SK-N-SH treated with all-trans-retinoic acid at 6 μM for 48 hours (cell line): ENCODE results near the gene NAPA.

Experiments used
- ATAC-seq: fragments of 200-7000 bp; cut with Tn5 transposase; 3 replicates; pipeline ENCODE4 v1.9.1; 2020; ENCODE audit warnings: mild to moderate bottlenecking, moderate library complexity
- ARNTL ChIP-seq: fragments of 450-650 bp; formaldehyde crosslinking; IDR thresholded peaks from 2 replicates; pipeline ENCODE4 v1.5.0; 2020; ENCODE audit warnings: low read depth, mild to moderate bottlenecking, moderate library complexity, borderline replicate concordance
- CSDC2 ChIP-seq: fragments of 250-450 bp; sonication (Bioruptor Pico); IDR thresholded peaks from 2 replicates; pipeline ENCODE4 v1.5.0; 2020; ENCODE audit warnings: mild to moderate bottlenecking, moderate library complexity
- ESRRG ChIP-seq: fragments of 250-450 bp; sonication (Bioruptor Pico); IDR thresholded peaks from 2 replicates; pipeline ENCODE4 v1.6.1; 2021; ENCODE audit warnings: mild to moderate bottlenecking
- GLIS3 ChIP-seq: fragments of 250-450 bp; sonication (Bioruptor Pico); IDR thresholded peaks from 2 replicates; pipeline ENCODE4 v1.5.0; 2020; ENCODE audit warnings: mild to moderate bottlenecking, moderate library complexity
- ISL1 ChIP-seq: fragments of 250-450 bp; sonication (Bioruptor Pico); IDR thresholded peaks from 2 replicates; pipeline ENCODE4 v2.1.2; 2022; ENCODE audit warnings: mild to moderate bottlenecking, moderate library complexity
- OSR1 ChIP-seq: fragments of 250-450 bp; sonication (Bioruptor Pico); IDR thresholded peaks from 2 replicates; pipeline ENCODE4 v1.8.0; 2022; ENCODE audit warnings: moderate library complexity, mild to moderate bottlenecking, inconsistent platforms
- PPARA ChIP-seq: fragments of 250-450 bp; sonication (Bioruptor Pico); IDR thresholded peaks from 2 replicates; pipeline ENCODE4 v1.5.0; 2020; ENCODE audit warnings: mild to moderate bottlenecking, borderline replicate concordance
- SNAI2 ChIP-seq: fragments of 250-450 bp; sonication (Bioruptor Pico); IDR thresholded peaks from 2 replicates; pipeline ENCODE4 v1.5.0; 2020; ENCODE audit warnings: mild to moderate bottlenecking, moderate library complexity
- TCF4 ChIP-seq: fragments of 250-450 bp; sonication (Bioruptor Pico); IDR thresholded peaks from 2 replicates; pipeline ENCODE4 v1.8.0; 2021; ENCODE audit warnings: mild to moderate bottlenecking, moderate library complexity, borderline replicate concordance
- TOX ChIP-seq: fragments of 250-450 bp; sonication (Bioruptor Pico); IDR thresholded peaks from 2 replicates; pipeline ENCODE4 v1.8.0; 2021; ENCODE audit warnings: mild to moderate bottlenecking, moderate library complexity, borderline replicate concordance
- ZC3H10 ChIP-seq: fragments of 250-450 bp; sonication (Bioruptor Pico); IDR thresholded peaks from 2 replicates; pipeline ENCODE4 v1.5.1; 2021; ENCODE audit warnings: mild to moderate bottlenecking, moderate library complexity
- ZFP3 ChIP-seq: fragments of 250-450 bp; sonication (Bioruptor Pico); IDR thresholded peaks from 2 replicates; pipeline ENCODE4 v1.5.0; 2020; ENCODE audit warnings: mild to moderate bottlenecking, moderate library complexity
- ZFP30 ChIP-seq: fragments of 450-650 bp; formaldehyde crosslinking; IDR thresholded peaks from 2 replicates; pipeline ENCODE4 v1.5.0; 2022; ENCODE audit warnings: mild to moderate bottlenecking, moderate library complexity
- ZNF70 ChIP-seq: fragments of 450-650 bp; formaldehyde crosslinking; IDR thresholded peaks from 2 replicates; pipeline ENCODE4 v1.5.0; 2020; ENCODE audit warnings: mild to moderate bottlenecking, moderate library complexity
- TF ChIP-seq, protein P1 (sequence below): fragments of 250-450 bp; sonication (Bioruptor Pico); IDR thresholded peaks from 2 replicates; pipeline ENCODE4 v1.5.1; 2021; ENCODE audit warnings: mild to moderate bottlenecking, moderate library complexity
- TF ChIP-seq, protein P2 (sequence below): fragments of 250-450 bp; sonication (Bioruptor Pico); IDR thresholded peaks from 2 replicates; pipeline ENCODE4 v1.5.1; 2020; ENCODE audit warnings: low read depth, mild to moderate bottlenecking, moderate library complexity
- TF ChIP-seq, protein P3 (sequence below): fragments of 250-450 bp; sonication (Bioruptor Pico); IDR thresholded peaks from 2 replicates; pipeline ENCODE4 v1.8.0; 2020; ENCODE audit warnings: mild to moderate bottlenecking, moderate library complexity, borderline replicate concordance
- TF ChIP-seq, protein P4 (sequence below): fragments of 250-450 bp; sonication (Bioruptor Pico); IDR thresholded peaks from 2 replicates; pipeline ENCODE4 v1.5.0; 2020; ENCODE audit warnings: mild to moderate bottlenecking, moderate library complexity

The NAPA gene

DNA sequence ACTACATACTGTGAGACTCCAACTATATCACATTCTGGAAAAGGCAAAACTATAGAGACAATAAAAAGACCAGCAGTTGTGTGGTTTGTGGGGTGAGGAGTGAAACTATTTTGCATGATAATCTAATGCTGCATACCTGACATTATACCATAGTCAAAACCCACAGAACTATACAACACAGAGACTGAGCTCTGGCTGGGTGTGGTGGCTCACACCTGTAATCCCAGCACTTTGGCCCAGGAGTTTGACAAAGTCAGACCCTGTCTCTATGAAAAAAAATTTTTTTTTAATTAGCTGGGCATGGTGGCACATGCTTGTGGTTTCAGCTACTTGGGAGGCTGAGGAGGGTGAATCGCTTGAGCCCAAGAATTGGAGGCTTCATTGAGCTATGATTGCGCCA, 46.1 kb upstream of the NAPA start (continued):
- TF ChIP-seq TCF4 (CRISPR knock-in tag) (no peak), ESRRG (CRISPR knock-in tag) (no peak)
- TF ChIP-seq, protein P1, sequence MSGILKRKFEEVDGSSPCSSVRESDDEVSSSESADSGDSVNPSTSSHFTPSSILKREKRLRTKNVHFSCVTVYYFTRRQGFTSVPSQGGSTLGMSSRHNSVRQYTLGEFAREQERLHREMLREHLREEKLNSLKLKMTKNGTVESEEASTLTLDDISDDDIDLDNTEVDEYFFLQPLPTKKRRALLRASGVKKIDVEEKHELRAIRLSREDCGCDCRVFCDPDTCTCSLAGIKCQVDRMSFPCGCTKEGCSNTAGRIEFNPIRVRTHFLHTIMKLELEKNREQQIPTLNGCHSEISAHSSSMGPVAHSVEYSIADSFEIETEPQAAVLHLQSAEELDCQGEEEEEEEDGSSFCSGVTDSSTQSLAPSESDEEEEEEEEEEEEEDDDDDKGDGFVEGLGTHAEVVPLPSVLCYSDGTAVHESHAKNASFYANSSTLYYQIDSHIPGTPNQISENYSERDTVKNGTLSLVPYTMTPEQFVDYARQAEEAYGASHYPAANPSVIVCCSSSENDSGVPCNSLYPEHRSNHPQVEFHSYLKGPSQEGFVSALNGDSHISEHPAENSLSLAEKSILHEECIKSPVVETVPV (CRISPR knock-in tag) = no peak

DNA sequence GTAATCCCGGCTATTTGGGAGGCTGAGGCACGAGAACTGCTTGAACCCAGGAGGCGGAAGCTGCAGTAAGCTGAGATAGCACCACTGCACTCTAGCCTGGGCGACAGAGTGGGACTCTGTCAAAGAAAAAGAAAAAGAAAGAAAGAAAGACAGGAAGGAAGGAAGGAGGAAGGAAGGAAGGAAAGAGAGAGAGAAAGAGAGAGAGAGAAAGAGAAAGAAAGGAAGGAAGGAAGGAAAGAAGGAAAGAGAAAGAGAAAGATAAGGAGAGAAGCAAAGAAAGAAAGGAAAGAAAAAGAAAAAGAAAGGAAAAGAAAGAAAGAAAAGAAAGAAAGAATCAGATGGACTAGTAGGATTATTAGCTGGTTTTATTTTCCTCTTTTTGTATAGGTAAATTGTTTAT, 35.3 kb upstream of the NAPA start:
- no peak for ATAC-seq
- TF ChIP-seq ISL1 (no peak), TOX (CRISPR knock-in tag) (no peak), OSR1 (CRISPR knock-in tag) (no peak), ZFP3 (CRISPR knock-in tag) (no peak), ZFP30 (CRISPR knock-in tag) (no peak), ZNF70 (CRISPR knock-in tag) (no peak), SNAI2 (CRISPR knock-in tag) (no peak), ZC3H10 (CRISPR knock-in tag) (no peak), ESRRG (CRISPR knock-in tag) (no peak), GLIS3 (CRISPR knock-in tag) (no peak), CSDC2 (CRISPR knock-in tag) (no peak), TCF4 (CRISPR knock-in tag) (no peak)
- TF ChIP-seq, protein P2, sequence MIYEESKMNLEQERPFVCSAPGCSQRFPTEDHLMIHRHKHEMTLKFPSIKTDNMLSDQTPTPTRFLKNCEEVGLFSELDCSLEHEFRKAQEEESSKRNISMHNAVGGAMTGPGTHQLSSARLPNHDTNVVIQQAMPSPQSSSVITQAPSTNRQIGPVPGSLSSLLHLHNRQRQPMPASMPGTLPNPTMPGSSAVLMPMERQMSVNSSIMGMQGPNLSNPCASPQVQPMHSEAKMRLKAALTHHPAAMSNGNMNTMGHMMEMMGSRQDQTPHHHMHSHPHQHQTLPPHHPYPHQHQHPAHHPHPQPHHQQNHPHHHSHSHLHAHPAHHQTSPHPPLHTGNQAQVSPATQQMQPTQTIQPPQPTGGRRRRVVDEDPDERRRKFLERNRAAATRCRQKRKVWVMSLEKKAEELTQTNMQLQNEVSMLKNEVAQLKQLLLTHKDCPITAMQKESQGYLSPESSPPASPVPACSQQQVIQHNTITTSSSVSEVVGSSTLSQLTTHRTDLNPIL (CRISPR knock-in tag) = no peak
- TF ChIP-seq, protein P3, sequence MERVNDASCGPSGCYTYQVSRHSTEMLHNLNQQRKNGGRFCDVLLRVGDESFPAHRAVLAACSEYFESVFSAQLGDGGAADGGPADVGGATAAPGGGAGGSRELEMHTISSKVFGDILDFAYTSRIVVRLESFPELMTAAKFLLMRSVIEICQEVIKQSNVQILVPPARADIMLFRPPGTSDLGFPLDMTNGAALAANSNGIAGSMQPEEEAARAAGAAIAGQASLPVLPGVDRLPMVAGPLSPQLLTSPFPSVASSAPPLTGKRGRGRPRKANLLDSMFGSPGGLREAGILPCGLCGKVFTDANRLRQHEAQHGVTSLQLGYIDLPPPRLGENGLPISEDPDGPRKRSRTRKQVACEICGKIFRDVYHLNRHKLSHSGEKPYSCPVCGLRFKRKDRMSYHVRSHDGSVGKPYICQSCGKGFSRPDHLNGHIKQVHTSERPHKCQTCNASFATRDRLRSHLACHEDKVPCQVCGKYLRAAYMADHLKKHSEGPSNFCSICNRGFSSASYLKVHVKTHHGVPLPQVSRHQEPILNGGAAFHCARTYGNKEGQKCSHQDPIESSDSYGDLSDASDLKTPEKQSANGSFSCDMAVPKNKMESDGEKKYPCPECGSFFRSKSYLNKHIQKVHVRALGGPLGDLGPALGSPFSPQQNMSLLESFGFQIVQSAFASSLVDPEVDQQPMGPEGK (CRISPR knock-in tag) = no peak

DNA sequence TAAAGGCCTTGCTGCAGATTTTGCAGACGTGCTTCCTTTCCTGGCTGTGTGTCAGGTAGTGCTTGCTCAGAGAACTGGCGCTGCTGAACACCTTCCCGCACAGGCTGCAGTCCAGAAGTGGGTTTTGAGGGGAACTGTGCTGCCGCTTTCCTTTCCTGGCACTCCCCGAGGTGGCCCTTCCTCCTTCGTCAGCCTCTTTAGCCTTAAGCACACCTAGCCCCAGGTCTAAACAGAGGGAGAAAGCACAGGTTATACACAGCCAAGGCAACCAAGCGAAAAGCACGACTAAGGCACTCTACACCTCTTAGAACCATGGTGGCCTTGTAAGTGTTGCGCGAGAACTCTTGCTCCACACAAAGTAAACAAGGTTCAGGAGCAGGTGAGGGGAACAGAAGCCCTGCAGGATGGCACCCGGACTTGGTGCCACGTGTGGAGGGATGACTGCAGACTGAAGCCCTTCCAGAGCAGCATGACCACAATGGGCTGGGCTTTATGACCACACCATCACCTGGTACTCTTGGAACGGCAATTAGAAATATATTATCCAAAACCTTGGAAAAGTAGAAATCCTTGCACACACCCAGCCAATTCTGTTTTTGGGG, 34.5 kb upstream of the NAPA start:
- ATAC-seq = no peak
- TF ChIP-seq CSDC2 (CRISPR knock-in tag) = no peak
- TF ChIP-seq PPARA (CRISPR knock-in tag) = no peak
- TF ChIP-seq, protein P4, sequence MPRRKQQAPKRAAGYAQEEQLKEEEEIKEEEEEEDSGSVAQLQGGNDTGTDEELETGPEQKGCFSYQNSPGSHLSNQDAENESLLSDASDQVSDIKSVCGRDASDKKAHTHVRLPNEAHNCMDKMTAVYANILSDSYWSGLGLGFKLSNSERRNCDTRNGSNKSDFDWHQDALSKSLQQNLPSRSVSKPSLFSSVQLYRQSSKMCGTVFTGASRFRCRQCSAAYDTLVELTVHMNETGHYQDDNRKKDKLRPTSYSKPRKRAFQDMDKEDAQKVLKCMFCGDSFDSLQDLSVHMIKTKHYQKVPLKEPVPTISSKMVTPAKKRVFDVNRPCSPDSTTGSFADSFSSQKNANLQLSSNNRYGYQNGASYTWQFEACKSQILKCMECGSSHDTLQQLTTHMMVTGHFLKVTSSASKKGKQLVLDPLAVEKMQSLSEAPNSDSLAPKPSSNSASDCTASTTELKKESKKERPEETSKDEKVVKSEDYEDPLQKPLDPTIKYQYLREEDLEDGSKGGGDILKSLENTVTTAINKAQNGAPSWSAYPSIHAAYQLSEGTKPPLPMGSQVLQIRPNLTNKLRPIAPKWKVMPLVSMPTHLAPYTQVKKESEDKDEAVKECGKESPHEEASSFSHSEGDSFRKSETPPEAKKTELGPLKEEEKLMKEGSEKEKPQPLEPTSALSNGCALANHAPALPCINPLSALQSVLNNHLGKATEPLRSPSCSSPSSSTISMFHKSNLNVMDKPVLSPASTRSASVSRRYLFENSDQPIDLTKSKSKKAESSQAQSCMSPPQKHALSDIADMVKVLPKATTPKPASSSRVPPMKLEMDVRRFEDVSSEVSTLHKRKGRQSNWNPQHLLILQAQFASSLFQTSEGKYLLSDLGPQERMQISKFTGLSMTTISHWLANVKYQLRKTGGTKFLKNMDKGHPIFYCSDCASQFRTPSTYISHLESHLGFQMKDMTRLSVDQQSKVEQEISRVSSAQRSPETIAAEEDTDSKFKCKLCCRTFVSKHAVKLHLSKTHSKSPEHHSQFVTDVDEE = no peak
- TF ChIP-seq ESRRG (CRISPR knock-in tag) = no peak
- no peak for TF ChIP-seq ZC3H10 (CRISPR knock-in tag)
- no peak for TF ChIP-seq SNAI2 (CRISPR knock-in tag)
- TF ChIP-seq ARNTL (CRISPR knock-in tag) = no peak
- no peak for TF ChIP-seq ZNF70 (CRISPR knock-in tag)
- TF ChIP-seq, protein P2 (CRISPR knock-in tag) = no peak
- TF ChIP-seq GLIS3 (CRISPR knock-in tag) = no peak
- TF ChIP-seq OSR1 (CRISPR knock-in tag) = no peak

DNA sequence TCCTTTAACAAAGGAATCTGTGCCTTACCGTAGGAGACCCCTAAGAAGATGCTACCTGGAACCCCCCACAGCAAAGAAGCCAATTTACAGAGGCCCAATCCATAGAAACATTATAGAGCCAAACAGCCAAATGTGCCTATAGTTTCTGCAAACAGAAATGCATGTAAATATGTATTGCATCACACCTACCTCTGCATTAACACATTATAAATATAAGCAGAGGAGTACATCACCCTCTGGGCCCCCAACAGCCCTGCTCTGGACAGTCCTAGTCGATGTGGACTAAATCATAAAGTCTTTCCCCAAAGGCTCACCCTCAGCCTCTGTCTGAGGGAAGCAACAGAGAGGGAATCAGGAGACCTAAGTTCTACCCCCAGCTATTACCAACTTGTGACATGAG, 32.3 kb upstream of the NAPA start:
- ATAC-seq = no peak
- TF ChIP-seq ARNTL (CRISPR knock-in tag) (no peak), ESRRG (CRISPR knock-in tag) (no peak), ZFP30 (CRISPR knock-in tag) (no peak), OSR1 (CRISPR knock-in tag) (no peak), ZFP3 (CRISPR knock-in tag) (no peak), TCF4 (CRISPR knock-in tag) (no peak)
- TF ChIP-seq, protein P3 (CRISPR knock-in tag) = no peak
- TF ChIP-seq, protein P2 (CRISPR knock-in tag) = no peak
- TF ChIP-seq, protein P4 = no peak
